HCEC 1CT (cell line): Measurements from ENCODE around the gene HOXD11.

Experiments
- DNase-seq: peaks from one replicate; pipeline ENCODE4 v3.0.0-alpha.2; 2017

HOXD11 gene

DNA sequence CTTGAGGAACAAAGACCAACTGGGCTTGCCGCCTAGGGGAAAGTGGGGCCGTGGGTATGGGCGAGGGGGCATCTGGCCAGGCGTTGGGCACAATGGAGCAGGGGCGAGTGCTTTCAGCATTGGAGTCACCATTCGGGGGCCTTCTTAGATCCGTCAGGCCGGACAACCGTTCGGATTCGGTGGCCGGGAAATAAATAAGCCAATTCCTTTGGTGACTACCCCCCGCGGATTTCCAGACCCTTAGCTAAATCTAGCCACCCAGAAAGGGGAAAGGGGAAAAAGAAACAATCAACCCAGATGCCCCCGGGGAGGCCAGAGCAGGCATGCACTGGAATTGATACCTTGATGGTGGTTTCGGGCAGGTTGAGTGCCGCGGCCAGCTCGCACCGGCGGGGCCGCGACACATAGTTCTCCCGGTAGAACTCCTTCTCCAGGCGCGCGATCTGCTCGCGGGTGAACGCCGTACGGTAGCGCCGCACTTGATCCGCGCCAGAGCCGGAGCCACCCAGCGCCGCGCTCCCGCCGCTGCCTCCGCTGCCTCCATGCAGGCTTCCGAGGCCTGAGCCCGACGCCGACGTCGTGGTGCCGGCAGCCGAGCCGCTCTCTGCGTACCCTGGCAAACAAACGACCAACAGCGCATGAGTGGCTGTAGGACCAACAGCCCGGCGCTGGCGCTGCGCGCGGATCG is 25.1 kb upstream of the HOXD11 start:
- no peak for DNase-seq

DNA sequence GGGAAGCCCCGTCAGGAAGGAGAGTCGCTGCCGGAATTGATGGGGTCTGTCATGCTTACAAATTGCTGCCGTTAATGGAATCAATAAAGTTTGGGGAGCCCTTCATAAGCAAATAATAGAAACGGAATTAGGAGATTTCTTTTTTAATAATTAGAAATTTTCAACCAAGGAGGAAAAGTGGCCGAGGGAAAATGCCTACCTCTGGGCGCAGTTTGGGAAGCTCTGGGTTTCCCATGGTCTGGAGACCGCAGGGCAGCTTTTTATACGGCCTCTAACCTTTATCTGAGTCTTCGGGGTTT is 24.6 kb upstream of the HOXD11 start:
- no peak for DNase-seq

DNA sequence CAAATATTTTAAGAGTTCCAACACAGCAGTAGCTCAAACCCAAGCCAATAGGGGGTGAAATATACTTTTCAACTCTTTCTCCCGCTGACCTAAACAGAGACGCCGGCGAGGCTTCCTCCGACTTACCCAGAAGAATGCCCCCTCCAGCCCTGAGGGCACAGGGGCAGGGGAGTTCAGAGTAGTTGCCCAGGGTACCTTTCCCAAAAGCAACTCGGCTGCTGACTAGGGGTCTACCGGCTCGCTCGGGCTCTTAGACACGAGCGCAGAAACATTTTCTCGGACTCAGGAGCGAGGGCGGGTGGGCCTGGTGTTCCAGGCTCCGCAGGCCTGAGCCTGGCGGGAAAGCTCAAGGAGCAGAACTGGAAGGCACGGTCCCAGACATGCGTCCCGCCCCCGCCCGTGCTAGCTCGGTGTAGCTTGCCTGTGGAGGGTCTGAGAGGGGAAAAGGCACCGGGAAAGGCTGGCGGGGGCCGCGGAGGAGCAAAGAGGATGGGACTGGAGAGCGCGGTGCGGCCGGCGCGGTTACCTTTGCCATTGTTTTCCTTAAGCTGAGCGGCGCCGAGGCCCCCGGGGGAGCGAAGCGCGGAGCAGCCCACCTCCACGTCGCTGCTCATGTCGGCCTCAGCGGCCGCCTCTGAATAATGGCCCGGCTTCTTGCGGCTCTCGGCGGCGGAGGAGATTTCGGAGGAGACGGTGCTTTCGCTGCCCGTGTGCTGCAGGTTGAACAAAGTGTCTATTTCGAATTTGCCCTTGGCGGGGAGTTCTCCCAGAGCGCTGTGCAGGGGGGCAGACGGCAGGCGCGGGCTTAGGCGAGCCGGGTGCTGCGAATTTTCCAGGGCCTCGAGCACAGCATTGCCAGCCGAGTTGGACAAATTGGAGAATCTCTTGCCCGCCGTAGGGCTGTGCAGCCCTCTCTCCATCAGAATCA is 24.0 kb upstream of the HOXD11 start:
- DNase-seq = no peak

DNA sequence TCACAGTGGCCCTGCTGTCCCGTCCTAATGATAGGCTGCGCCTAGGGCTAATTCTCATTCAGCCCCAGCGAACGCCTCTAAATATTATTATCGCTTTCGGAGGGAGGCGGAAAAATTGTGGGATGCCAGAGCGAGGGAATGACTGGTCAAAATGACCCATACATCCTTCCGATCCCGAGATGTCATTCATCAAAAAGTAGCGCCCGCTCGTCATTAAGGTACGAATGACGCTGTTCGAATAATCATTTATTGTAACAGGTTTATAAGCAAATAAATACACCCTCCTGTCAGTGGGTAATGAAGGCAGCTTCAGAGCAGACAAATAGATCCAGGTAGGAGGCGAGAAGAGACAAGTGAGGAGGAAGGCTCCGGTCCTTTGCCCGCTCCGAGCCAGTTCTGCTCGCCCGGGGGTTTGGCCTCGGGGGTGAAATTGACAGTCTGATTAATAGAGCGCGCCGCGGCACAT is 23.3 kb upstream of the HOXD11 start, which contains the start of gene EVX2:
Gene EVX2 (minus strand): TSS at position 167 of the 466 bp plus-strand sequence. CDS start 186 bp downstream, outside the sequence.
- DNase-seq = no peak

DNA sequence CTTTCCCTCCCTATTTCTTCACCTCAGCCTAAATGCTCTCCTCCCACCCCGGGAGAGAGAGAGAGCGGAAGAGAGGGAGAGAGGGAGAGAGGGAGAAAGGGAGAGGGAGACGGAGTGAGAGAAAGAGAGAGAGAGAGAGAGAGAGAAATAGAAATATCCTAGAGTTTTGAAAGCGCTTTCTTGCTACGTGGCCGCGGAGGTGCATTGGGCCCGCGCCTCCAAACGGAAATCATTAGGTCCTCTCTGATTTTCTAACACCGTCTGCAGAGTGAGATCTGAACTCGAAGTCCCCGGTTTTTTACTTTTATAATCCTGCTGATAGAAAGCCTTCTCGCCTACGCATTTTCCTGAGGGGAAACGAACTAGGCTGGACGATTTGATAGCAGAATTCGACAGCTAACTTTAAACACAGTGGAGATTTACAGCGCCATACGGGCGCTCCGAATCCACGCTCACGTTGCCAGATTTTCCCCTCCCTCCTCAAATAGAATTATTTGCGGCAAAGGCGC is 22.4 kb upstream of the HOXD11 start:
- no peak for DNase-seq

DNA sequence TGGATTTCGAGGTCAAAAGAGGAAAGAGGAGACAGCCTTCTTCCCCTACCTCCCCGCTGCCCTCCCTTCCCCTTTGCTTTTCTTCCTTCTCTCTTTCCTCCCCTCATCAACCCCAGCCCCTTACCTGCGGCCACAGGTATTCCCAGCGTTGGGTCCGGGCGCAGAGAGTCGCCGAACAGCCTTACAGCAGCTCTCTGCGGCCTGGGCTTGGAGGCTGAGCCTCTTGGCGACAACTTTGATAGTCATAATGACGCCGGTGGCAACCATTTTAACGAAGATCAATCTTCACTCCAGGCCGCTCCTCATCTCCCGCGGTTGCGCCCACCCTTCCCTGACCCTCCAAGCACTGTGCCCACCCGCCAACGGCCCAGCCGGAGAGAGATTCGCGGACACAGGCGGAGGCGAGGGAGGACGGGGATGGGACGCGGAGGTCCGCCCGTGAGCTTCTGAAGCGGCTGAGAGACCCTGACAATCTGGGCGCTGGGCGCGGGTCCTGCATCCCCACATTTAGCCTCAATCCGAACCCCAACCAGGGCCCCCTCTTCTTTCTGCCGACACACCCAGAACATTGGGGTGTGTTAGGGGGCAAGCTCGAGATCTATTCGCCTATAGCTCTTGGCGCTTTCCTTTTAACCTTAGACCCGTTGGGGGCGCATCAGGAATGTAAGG is 21.8 kb upstream of the HOXD11 start:
- no peak for DNase-seq

DNA sequence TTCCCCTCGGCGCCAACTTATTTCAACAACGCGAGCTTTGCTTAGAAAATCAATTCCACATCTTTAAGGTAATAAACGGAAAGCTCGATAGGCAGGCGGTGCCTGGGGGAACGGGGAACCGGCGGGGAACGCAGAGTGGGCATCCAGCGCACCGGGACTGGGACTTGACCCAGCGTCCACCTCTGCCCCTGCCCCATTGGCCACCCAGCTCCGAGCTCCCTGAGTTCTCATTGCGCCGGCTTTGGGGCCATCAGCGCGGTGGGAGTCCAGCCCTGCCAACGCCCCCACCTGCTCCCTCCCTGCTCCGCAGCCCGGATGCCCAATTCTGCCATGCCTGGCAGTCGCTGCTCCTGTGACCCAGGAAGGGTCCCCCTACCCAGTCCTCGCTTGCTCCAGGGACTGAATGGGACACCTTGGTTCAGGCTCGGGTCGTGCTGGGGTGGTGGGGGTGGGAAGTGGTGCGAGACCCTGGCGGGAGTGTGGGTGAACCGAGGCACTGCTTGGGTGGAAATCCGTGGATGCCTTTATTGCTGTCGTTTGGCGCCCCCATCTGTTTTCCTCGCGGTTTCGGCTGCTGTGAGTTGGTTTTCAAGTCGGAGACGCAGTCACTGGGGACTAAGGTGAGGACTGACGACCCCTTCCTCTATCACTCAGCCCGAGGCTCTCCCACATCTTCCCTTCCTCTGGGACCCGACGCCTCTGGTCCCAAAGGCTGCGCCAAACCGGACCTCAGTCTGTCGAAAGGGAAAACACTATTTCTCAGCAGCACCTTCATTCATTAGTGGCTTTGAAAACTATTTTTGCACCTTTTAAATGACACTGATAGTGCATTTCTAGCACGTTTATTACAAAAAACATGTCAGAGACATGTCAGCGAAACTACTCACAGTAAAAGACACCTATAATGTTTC is 21.0 kb upstream of the HOXD11 start:
- peak; percentile 32 for DNase-seq

DNA sequence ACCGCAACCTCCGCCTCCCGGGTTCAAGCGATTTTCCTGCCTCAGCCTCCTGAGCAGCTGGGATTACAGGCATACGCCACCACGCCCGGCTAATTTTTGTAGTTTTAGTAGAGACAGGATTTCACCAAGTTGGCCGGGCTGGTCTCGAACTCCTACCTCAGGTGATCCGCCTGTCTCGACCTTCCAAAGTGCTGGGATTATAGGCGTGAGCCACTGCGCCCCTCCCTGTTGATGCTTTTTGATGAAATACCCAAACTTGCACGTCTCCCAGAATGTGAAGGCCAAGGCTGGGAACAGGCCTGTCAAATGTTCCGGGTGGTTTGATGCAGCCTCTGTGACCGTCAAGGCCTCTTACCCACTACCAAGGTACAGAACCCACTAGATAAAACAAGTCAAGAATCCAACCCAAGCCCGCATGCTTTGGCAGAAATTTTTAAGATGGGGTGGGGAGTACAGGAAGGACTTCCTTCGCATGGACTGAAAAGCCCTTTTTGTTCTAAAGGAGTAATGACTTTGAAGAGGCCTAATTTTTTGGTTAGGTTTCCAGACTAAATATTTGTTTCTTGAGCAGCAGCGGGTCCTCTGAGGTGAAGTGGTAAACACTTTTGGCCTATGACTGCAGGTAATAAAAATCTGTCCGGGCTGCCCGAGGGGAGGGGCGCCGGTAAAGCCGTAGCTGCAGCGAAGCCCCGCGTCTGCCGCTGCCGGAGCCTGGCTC is 19.6 kb upstream of the HOXD11 start:
- no peak for DNase-seq

DNA sequence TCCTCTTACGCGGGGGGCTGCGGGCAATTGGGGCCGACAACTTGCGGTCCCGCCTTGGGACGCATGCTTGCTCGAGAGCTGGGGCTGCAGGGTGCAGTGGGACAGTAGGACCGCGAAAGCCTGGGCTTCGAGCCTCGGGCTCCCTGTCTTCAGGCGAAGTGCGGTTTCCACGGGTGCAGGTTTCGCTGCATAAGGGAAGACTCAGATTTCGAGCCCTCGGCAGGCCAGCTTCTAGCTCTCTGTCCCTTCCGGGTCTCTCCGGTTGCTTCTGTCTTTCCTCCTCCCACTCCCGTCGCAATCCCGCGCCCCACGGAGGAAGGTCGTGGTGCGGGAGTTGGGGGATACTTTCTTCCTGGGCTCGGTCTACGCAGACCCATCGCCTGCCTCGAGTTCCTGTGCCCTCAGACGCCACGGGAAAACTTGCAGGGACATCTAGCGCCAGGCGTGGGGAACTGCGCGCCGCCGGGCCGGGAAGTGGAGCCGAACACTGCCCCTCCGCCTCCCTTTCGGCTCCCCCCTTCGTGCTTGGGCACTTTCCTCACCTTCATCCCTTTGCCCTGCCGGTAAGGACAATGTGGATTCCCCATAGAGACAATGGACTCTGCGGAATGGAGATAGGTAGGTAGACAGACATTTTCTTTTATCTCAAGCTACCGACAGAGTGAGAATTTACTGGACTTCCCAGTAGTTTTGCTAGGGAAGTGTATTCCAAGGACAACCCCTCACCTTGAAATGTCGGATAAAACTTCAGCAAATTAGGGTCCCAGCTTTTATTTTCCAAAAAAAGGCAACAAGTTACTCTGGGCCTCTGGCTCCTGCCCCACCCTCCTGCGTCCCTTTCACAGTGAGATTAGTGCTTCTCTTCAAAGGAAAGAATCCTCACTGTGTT is 18.8 kb upstream of the HOXD11 start:
- DNase-seq = peak; percentile 46

DNA sequence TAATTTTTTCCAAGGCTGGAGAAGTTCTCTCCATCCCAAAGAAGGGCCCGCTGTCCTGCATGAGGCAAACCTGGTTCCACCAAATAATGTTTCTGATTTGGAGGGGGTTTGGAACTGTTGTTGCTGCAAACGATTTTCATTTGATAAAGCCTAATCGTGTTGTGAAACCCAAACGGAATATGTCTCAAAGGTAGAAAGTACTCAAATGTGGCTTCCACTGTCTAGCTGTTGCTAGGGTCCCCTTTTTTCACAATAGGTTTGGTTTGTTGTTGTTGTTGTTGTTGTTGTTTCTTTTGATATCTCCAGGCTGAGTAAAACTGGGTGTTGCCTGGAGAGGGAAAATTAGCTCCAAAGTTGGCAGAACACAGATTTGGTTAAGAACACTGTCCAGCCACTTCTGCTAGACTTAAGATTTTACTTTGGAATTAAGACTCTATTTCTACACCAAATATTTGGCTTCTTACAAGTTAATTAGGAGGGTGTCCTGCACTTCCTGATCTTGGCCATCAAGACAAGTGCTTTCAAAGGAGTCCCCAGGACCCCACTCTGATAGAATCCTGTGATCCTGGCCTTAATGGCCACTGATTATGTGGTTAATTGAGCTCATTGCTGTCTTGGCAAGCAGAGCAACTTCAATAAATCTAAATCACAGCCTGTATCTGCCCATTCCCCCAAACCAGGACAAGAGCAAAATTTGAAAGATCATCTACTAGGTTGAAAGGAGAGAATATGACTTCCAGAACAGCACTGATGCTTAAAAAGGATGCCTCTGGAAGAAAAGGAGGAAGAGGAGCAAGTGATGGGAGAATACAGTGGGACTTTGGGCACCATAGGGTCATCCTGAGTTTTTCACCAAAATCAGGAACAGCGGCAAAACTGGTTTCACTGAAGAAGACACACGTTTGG is 17.9 kb upstream of the HOXD11 start:
- no peak for DNase-seq

DNA sequence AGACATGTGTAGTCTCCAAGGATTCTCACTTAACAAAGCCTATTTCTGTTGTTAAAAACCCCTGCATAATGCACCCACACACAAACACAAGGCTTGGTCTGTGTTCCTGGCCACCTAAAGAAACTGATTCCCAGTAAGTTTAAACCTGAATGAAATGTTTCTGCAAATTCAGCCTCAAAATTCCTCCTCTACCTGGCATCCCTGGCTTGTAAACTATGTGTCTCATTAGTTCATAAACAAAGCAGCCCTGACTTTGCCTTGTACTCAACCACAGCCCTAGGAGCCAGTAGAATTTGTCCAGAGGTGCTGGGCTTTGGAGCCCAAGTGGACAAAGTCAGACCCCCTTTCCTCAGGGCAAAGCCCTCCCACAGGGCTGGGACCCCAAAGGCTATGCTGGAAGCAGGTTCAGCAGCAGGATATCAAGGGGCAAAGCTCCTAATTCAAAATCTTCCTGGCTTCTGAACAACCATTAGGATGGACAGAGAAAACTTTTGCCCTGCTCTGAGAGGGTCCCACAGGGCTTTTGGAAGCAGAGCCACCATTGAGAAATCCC is 17.2 kb upstream of the HOXD11 start:
- DNase-seq = no peak

DNA sequence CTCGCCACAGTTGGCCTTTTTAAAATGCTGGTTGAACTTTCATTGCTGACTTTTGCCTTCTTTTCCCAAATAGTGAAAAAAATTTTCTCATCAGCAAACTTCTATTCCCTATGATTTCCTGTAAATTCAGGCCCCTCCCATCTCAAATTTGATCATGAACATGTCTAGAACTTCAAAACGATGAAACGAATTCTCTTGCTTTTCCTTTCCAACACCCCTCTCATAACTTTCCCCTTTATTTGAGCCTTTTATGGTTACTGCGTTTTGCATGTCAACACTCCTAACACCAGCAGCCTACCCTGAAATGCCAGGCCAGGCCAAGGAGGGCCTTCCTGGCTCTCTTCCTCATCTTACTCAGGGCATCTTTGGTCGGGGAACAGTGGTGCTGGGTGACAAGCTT is 16.2 kb upstream of the HOXD11 start:
- no peak for DNase-seq

DNA sequence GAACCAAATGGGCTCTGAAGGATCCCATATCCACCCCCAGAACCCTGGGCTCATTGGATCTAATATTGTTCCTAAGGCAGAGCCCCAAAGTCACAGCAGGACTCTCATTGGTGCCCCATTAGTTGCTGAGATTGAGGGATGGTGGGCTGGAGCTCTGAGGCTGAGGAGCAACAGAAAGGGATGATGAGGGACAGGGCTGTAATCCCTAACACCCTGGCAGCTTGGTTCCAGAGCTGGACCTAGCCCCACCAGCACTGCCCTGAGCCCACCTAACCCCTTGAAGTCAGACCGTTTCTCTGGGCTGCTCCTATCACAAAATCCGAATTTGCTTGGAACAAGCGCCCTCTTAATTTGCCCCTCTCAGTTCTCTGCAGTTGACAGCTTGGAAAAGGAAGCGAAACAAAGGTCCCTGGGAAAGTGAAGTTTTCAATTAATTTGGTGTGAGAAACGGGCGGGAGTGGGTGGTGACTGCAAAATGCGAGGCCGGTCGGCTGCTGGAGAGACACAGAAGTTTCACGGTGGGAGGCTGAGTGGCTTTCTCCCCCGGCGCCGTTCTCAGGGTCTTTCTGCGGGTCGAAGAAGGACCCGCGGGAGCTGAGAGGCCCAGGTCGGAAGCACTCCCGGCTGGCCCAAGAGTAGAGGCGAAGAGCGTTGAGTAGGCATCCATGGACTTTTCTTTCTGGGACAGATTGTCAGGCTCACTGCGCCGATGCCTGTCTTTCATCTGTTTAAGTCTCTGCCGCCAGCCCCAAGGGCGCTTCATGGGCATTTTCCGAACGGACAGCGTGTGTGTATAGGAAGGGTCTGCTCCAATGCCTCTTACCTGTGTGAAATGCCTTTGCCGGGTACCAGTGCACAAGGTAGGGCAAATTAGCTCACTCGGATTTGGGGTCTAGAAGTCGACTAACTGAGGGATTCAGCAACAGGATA is 15.5 kb upstream of the HOXD11 start:
- no peak for DNase-seq

DNA sequence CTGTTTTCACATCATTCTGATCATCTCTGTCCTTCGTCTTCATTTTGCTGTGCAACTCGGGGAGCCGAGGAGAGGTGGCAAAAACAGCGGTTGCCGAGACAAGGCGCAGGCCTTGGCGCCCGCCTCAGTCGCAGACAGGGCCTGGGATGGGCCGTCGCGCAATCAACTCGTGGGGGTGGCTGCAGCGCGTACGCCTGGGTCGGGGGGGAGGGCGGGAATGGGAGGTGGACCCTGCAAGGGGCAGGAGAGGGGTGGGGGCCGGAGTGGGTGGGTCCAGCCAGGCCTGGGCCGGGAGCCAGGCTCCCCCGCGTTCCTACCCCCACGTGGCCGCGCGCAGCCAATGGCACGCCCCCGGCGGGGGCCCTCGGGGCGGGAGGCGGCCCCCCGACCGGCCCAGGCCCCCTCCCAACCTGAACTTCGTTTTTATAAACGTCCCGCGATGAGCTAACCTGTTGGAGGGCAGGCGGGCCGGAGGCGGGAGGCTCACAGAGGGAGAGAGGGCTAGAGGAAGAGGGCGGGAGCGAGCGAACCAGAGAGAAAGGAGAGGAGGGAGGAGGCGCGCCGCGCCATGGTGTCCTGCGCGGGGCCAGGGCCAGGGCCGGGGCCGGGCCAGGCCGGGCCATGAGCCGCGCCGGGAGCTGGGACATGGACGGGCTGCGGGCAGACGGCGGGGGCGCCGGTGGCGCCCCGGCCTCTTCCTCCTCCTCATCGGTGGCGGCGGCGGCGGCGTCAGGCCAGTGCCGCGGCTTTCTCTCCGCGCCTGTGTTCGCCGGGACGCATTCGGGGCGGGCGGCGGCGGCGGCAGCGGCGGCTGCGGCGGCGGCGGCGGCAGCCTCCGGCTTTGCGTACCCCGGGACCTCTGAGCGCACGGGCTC is 14.6 kb upstream of the HOXD11 start, which contains the start of gene HOXD13:
Gene HOXD13 (plus strand): TSS at position 452 of the 875 bp plus-strand sequence. CDS start 170 bp downstream, at position 622.
- no peak for DNase-seq

DNA sequence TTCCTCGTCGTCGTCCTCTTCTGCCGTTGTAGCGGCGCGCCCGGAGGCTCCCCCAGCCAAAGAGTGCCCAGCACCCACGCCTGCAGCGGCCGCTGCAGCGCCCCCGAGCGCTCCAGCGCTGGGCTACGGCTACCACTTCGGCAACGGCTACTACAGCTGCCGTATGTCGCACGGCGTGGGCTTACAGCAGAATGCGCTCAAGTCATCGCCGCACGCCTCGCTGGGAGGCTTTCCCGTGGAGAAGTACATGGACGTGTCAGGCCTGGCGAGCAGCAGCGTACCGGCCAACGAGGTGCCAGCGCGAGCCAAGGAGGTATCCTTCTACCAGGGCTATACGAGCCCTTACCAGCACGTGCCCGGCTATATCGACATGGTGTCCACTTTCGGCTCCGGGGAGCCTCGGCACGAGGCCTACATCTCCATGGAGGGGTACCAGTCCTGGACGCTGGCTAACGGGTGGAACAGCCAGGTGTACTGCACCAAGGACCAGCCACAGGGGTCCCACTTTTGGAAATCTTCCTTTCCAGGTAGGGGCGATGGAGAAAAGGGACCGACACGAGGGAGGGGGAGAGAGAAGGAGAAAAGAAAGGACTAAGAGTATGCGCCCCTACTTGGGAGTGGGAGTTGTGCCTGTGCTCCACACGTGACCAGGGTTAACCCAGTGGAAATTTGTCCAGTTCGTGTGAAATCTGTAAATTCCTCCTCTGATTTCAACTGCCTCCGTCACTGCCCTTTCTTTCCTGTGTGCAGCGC is 13.8 kb upstream of the HOXD11 start:
- no peak for DNase-seq

DNA sequence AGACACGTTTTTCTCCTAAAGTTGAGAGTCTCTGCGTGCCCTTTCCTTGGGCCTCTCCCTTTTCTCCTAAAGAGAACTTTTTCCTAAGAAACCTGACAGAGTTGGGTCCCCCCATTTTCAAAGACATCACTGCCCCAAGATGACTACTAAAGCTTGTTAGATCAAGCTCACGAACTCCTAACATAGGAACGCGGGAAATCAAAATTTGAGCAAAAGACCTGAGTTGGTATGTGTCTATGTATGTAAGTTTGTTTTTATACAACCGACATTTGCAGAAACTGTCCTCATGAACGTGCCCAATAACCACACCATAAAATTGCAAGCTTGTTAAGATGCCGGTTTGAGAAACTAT is 13.2 kb upstream of the HOXD11 start:
- DNase-seq = no peak
